Right lobe of liver (tissue), 6 donors: ENCODE measurements around the gene CIRBP. TPM values are rescaled to one million over a fixed set of nuclear protein-coding genes. Genes with fewer than 3 reads are reported as not detected.
A peak's percentile ranks its signal among the peaks of the same experiment; 100 is the strongest.

Source experiments
- ATAC-seq, 4 donors: fragments of 200-7000 bp; cut with Tn5 transposase; one replicate each; pipeline ENCODE4 v1.9.1; 2020; ENCODE audit warnings: mild to moderate bottlenecking in 4 of 4, moderate library complexity in 4 of 4
- DNase-seq, 3 donors: peaks; one replicate each; pipeline ENCODE4 v3.0.0-alpha.2; 2020
- H3K27ac ChIP-seq, 3 donors: fragments of 200-600 bp; one replicate each; pipeline ENCODE4 v1.8.0; 2022
- H3K27me3 ChIP-seq, 2 donors: fragments of 200-600 bp; one replicate each; pipeline ENCODE4 v1.8.0; 2022
- H3K36me3 ChIP-seq, 4 donors: fragments of 200-600 bp; sonication (generic) in 1 of 4; one replicate each; pipeline versions ENCODE4 v1.5.1 to v1.8.0; 2017 to 2022; ENCODE audit warnings: control low read depth in 1 of 4
- H3K4me1 ChIP-seq, 4 donors: fragments of 200-600 bp; sonication (generic) in 1 of 4; one replicate each; pipeline versions ENCODE4 v1.5.1 to v1.8.0; 2017 to 2022; ENCODE audit warnings: control low read depth in 1 of 4
- H3K4me3 ChIP-seq, 3 donors: fragments of 200-600 bp; one replicate each; pipeline ENCODE4 v1.8.0; 2022
- H3K9me3 ChIP-seq, 4 donors: fragments of 200-600 bp; sonication (generic) in 1 of 4; one replicate each; pipeline versions ENCODE4 v1.5.1 to v1.8.0; 2017 to 2022; ENCODE audit warnings: control low read depth in 1 of 4
- POLR2A ChIP-seq: fragments of 450-650 bp; IDR thresholded peaks from one replicate; pipeline ENCODE4 v1.6.1; 2017; ENCODE audit warnings: antibody characterized with exemption, mild to moderate bottlenecking
- WGBS: methylation state at CpG from one replicate; pipeline ENCODE4 v1.1.6; 2018; ENCODE audit warnings: low coverage, low lambda C conversion rate; ENCODE audit not compliant: insufficient coverage; ENCODE audit errors: missing lambda C conversion rate; 5-methylcytosine and 5-hydroxymethylcytosine counted together
- intact Hi-C, 2 donors: fragments of 100-400 bp; cut with DNase I; formaldehyde crosslinking; loops; one replicate each; pipeline versions ENCODE4 v1.11.2 to v1.14.1; 2022
- total RNA-seq, 6 experiments: library from RNA; depleted of rRNA in 2 of 6; stranded (reverse); fragments of >200 nt in 2 of 6; fragmentation: NEBNext Ultra II Directional in 3 of 6; extraction: Animal tissue kit (Norgen Biotek cat#: 25700) in 3 of 6; gene quantifications; one replicate each; pipeline versions ENCODE4 v1.1.0 to v1.2.4, GENCODE V29; 2016 to 2023
- TF ChIP-seq, protein P1 (sequence below), 4 donors: fragments of 200-600 bp in 3 of 4; fragments of 450-650 bp in 1 of 4; IDR thresholded peaks; one replicate each; pipeline versions ENCODE4 v1.5.1 to v1.8.0; 2016 to 2022; ENCODE audit warnings: antibody characterized with exemption in 4 of 4, mild to moderate bottlenecking in 2 of 4
- donor health status: DM: no; HTN: yes; CAD: no.
- donor health status: DM: no; HTN: no; CAD: no.
- donor health status: DM: no; HTN: no; CAD: no.
- donor health status: DM: no; HTN: yes; CAD: no.
- donor health status: DM: no; HTN: yes; CAD: no.

The CIRBP gene
- total RNA-seq, 6 experiments from 2014 or later, result 69.2 to 111 (median 89.5) TPM

DNA sequence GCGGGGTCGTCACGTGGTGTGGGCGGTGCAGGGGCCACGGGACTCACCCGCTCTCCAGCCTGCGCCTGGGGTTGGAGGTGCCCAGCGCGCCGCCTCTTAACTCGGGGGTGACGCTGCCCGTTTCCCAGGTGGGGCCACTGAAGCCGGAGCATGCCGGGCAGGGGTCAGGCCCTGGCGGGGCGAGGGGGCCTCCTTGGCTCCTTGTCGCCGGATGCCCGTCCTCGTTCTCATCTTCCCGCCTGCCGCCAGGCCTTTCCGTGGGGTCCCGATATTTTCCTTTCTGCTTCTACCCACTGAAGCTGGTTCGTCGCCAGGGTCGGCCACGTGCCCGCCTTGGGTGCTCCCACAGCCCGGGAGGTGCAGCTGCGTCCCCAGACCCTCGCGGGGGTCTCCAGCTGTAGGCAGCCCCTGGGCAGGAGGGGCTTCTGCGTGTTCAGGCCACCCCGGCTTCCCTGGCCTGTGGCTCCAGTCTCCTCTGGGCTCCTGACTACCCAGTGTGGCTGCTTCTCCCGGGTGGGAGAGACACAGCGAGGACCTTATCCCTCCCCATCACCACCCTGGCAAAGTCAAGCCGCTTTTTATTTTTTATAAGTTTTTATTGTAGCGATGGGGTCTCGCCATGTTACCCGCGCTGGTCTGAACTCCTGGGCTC lies 7.0 kb downstream of the CIRBP start:
- DNase-seq (peak in 1 of 3 donors; percentile 74), ATAC-seq (no peak)
- no peaks in the 10 kb centered on the region for H3K27me3 ChIP-seq
- H3K4me1 ChIP-seq, result peaks cover 0 to 49% (median 20%) of the 10 kb centered on the region in 4 donors
- TF ChIP-seq POLR2A, result no peak
- peaks cover 7 to 45% (median 27%) of the 10 kb centered on the region in 4 donors for H3K36me3 ChIP-seq
- H3K4me3 ChIP-seq, result peak overlapping the region; percentile 57 to 72 (median 70)
- H3K9me3 ChIP-seq, result no peaks in the 10 kb centered on the region
- WGBS, result 55% methylated on average over 7 of the region's 43 CpGs
- peak overlapping the region; percentile 84 to 97 (median 95) for H3K27ac ChIP-seq
- intact Hi-C loops, result loop anchor here in 1 of 2 donors (5.0 kb wide), 1 partner anchor 121 kb away; no protein-coding TSS in a partner anchor

DNA sequence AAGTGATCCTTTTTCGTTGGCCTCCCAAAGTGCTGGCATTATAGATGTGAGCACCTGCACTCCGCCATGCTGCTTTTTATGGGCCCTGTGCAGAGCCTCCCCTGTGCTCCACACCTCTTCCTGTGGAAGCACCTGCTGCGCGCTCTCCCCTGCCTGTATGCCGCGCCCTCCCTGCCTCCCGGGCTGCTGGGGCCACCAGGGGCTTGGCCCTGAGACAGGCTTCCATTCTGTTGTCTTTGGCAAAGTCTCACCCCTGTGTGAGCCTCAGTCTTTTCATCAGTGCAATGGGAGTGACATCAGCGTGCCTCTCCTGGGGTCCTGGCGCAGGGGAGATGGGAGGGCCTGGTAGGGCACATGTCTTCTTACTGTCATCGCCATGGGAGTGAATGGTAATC lies 7.5 kb downstream of the CIRBP start:
- no peak for TF ChIP-seq POLR2A
- TF ChIP-seq, protein P1, sequence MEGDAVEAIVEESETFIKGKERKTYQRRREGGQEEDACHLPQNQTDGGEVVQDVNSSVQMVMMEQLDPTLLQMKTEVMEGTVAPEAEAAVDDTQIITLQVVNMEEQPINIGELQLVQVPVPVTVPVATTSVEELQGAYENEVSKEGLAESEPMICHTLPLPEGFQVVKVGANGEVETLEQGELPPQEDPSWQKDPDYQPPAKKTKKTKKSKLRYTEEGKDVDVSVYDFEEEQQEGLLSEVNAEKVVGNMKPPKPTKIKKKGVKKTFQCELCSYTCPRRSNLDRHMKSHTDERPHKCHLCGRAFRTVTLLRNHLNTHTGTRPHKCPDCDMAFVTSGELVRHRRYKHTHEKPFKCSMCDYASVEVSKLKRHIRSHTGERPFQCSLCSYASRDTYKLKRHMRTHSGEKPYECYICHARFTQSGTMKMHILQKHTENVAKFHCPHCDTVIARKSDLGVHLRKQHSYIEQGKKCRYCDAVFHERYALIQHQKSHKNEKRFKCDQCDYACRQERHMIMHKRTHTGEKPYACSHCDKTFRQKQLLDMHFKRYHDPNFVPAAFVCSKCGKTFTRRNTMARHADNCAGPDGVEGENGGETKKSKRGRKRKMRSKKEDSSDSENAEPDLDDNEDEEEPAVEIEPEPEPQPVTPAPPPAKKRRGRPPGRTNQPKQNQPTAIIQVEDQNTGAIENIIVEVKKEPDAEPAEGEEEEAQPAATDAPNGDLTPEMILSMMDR (IDR thresholded peaks at IDR 0.05), result no peak
- Histone ChIP-seq H3K4me1 (peaks cover 0 to 43% (median 18%) of the 10 kb centered on the region in 4 donors), H3K27me3 (no peaks in the 10 kb centered on the region), H3K4me3 (peak overlapping the region in 2 of 3 donors; percentile 57 to 72), H3K36me3 (peaks cover 7 to 40% (median 24%) of the 10 kb centered on the region in 4 donors), H3K9me3 (no peaks in the 10 kb centered on the region), H3K27ac (peak overlapping the region in 1 of 3 donors; percentile 97)
- 86% methylated on average over 5 of the region's 10 CpGs for WGBS
- ATAC-seq (no peak), DNase-seq (peak in 1 of 3 donors; percentile 35)
- intact Hi-C loops, result loop anchor here in 1 of 2 donors (5.0 kb wide), 1 partner anchor 121 kb away; no protein-coding TSS in a partner anchor

DNA sequence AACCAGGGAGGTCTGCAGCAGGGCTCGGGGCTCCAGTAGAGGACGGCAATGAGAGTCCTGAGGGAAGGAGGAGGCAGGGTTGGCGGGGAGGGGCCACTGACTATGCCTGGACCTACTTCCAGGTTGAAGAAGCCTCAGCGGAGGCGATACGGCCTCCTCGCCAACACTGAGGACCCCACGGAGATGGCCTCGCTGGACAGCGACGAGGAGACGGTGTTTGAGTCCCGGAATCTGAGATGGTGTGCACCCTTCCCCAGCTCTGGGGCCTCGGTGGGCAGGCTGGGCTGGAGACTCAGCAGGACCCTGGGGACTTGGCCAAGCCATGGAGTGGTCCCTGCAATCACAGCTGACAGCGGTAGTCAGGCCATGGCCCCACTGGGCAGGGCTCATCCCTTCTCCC lies 7.9 kb downstream of the CIRBP start:
- Histone ChIP-seq H3K27me3 (no peaks in the 10 kb centered on the region), H3K9me3 (no peaks in the 10 kb centered on the region), H3K4me1 (peaks cover 0 to 39% (median 16%) of the 10 kb centered on the region in 4 donors), H3K36me3 (peaks cover 7 to 36% (median 21%) of the 10 kb centered on the region in 4 donors), H3K4me3 (no peak overlapping the region), H3K27ac (no peak overlapping the region)
- WGBS, result 93% methylated on average over 3 of the region's 15 CpGs
- intact Hi-C loops, result loop anchor here in 1 of 2 donors (5.0 kb wide), 1 partner anchor 120 kb away; no protein-coding TSS in a partner anchor
- DNase-seq (peak in 2 of 3 donors; percentile 35 to 57), ATAC-seq (no peak)
- TF ChIP-seq, protein P1 (IDR thresholded peaks at IDR 0.05), result no peak
- no peak for TF ChIP-seq POLR2A

DNA sequence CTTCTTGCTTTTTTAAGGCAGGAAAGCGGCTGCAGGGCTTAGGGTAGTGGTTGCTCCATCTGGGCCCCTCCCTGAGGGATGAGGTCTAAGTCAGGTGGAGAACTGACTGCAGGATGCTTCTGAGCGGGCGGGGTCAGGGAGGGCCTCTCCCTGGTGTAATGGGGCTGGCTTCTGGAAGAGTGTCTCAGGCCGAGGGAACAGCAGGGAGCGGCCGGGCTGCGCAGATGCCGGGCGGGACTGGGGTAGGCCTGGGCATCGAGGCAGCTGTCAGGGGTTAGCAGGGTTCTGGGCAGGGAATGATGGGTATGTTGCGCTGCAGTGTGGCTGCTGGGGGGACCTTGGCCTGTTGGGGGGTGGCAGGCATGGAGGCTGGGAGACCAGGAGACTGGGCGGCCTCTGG lies 8.9 kb downstream of the CIRBP start:
- Histone ChIP-seq H3K9me3 (no peaks in the 10 kb centered on the region), H3K27me3 (no peaks in the 10 kb centered on the region), H3K4me1 (peaks cover 0 to 33% (median 15%) of the 10 kb centered on the region in 4 donors), H3K27ac (no peak overlapping the region), H3K4me3 (no peak overlapping the region), H3K36me3 (peaks cover 0 to 26% (median 13%) of the 10 kb centered on the region in 4 donors)
- TF ChIP-seq, protein P1 (IDR thresholded peaks at IDR 0.05), result no peak
- no peak for TF ChIP-seq POLR2A
- intact Hi-C loops, result loop anchor here in 1 of 2 donors (5.0 kb wide), 1 partner anchor 119 kb away; no protein-coding TSS in a partner anchor
- DNase-seq (peak in 1 of 3 donors; percentile 30), ATAC-seq (no peak)
- WGBS, result 100% methylated on average over 1 of the region's 12 CpGs
